GM12878 (cell line): ENCODE measurements around the gene GKN1. TPM values are rescaled to one million over a fixed set of nuclear protein-coding genes. Genes with fewer than 3 reads are reported as not detected.

Experiments
- ATAC-seq: fragments of 200-7000 bp; cut with Tn5 transposase; 3 replicates; pipeline ENCODE4 v1.9.1; 2020; ENCODE audit warnings: mild to moderate bottlenecking, moderate library complexity
- BruUV-seq: library from RNA; stranded (reverse); fragments of 400-500 nt; replicated peaks from 2 replicates; lab custom pipeline; 2021; lab: Mats Ljungman, UMichigan
- CTCF ChIA-PET: fragments of 300-600 bp; sonication (Branson Sonifier 250); formaldehyde crosslinking; extraction: SDS; loops from one replicate; lab custom pipeline; 2021; ENCODE audit warnings: inconsistent platforms; lab: Yijun Ruan, JAX
- POLR2A ChIA-PET: fragments of 350-600 bp; formaldehyde crosslinking; extraction: SDS; loops from one replicate; lab custom pipeline; 2021; ENCODE audit warnings: inconsistent platforms; lab: Charles Lee
- RAD21 ChIA-PET: fragments of 300-600 bp; sonication (Branson Sonifier 250); formaldehyde crosslinking; loops from one replicate; lab custom pipeline; 2023; ENCODE audit warnings: antibody characterized with exemption; ENCODE audit not compliant: unreplicated experiment; lab: Charles Lee
- SMC1A ChIA-PET: fragments of 300-600 bp; sonication (Branson Sonifier 250); formaldehyde crosslinking; loops from one replicate; lab custom pipeline; 2023; ENCODE audit not compliant: unreplicated experiment, uncharacterized antibody; lab: Charles Lee
- DNase-seq: peaks from one replicate; pipeline ENCODE4 v3.0.0-alpha.2; 2011; ENCODE audit warnings: low read depth, low spot score
- FAIRE-seq: peaks from 3 replicates; lab custom pipeline; 2011; peaks lifted over from hg19 to GRCh38; lab: Jason Lieb, UNC
- H2AFZ ChIP-seq: 2 replicates; pipeline ENCODE4 v1.6.0; 2011; ENCODE audit warnings: low read depth, low read length, control low read depth; ENCODE audit not compliant: control insufficient read depth
- H3K27ac ChIP-seq: 2 replicates; pipeline ENCODE4 v1.5.1; 2011; ENCODE audit warnings: control low read depth; ENCODE audit not compliant: control insufficient read depth, insufficient read depth
- H3K27me3 ChIP-seq, 2 experiments: replicated peaks in 1 of 2; 2 replicates each; pipeline versions ENCODE4 v1.6.0 to v1.6.1; 2011; ENCODE audit warnings: low read length in 1 of 2; ENCODE audit not compliant: control insufficient read depth in 2 of 2, insufficient read depth in 2 of 2
- H3K36me3 ChIP-seq, 2 experiments: 2 replicates each; pipeline ENCODE4 v1.5.1; 2011; ENCODE audit warnings: low read length in 1 of 2; ENCODE audit not compliant: control insufficient read depth in 2 of 2, insufficient read depth in 2 of 2
- H3K4me1 ChIP-seq: 2 replicates; pipeline ENCODE4 v1.6.1; 2011; ENCODE audit warnings: mild to moderate bottlenecking, low read length, moderate library complexity, mixed read lengths; ENCODE audit not compliant: control insufficient read depth, insufficient read depth
- H3K4me2 ChIP-seq: 2 replicates; pipeline ENCODE4 v1.6.0; 2011; ENCODE audit warnings: control low read depth; ENCODE audit not compliant: control insufficient read depth, insufficient read depth
- H3K4me3 ChIP-seq: fragments of 200-600 bp; sonication (generic); 2 replicates; pipeline ENCODE4 v1.5.1; 2016
- H3K79me2 ChIP-seq: 2 replicates; pipeline ENCODE4 v1.6.0; 2011; ENCODE audit warnings: low read length; ENCODE audit not compliant: control insufficient read depth, insufficient read depth
- H3K9ac ChIP-seq: 2 replicates; pipeline ENCODE4 v1.8.0; 2011; ENCODE audit warnings: low read length, control low read depth, mixed read lengths; ENCODE audit not compliant: control insufficient read depth, insufficient read depth
- H3K9me3 ChIP-seq: replicated peaks from 3 replicates; pipeline ENCODE4 v1.5.1; 2011; ENCODE audit warnings: mild to moderate bottlenecking, low read length; ENCODE audit not compliant: control insufficient read depth, insufficient read depth
- H4K20me1 ChIP-seq: 2 replicates; pipeline ENCODE4 v1.6.0; 2011; ENCODE audit not compliant: control insufficient read depth, insufficient read depth
- CBX3 ChIP-seq: fragments of 200-600 bp; sonication (generic); IDR thresholded peaks from 2 replicates; pipeline ENCODE4 v1.6.1; 2016; ENCODE audit warnings: low read depth, borderline replicate concordance
- EZH2 ChIP-seq: IDR thresholded peaks from 2 replicates; pipeline ENCODE4 v1.6.1; 2012; ENCODE audit warnings: low read depth, mild to moderate bottlenecking, control low read depth, inconsistent platforms, low read length, borderline replicate concordance; ENCODE audit not compliant: control insufficient read depth
- GATAD2B ChIP-seq: fragments of 450-650 bp; conservative IDR thresholded peaks from 2 replicates; pipeline ENCODE4 v1.6.1; 2017; ENCODE audit warnings: low read depth, mild to moderate bottlenecking, moderate library complexity
- HDAC2 ChIP-seq: fragments of 200-600 bp; sonication (generic); IDR thresholded peaks from 2 replicates; pipeline ENCODE4 v1.6.1; 2017
- JUNB ChIP-seq: IDR thresholded peaks from 2 replicates; pipeline ENCODE4 v1.6.1; 2016; ENCODE audit warnings: antibody characterized with exemption, mild to moderate bottlenecking
- JUND ChIP-seq: IDR thresholded peaks from 2 replicates; pipeline ENCODE4 v1.6.1; 2012; ENCODE audit warnings: low read depth, mild to moderate bottlenecking, low read length, improper control_type of control experiment, moderate library complexity
- KLF5 ChIP-seq: fragments of 450-650 bp; IDR thresholded peaks from 2 replicates; pipeline ENCODE4 v1.6.1; 2014; ENCODE audit warnings: mild to moderate bottlenecking; ENCODE audit not compliant: partially characterized antibody
- MYC ChIP-seq: IDR thresholded peaks from 2 replicates; pipeline ENCODE4 v1.6.1; 2011; ENCODE audit warnings: mild to moderate bottlenecking, low read length, moderate library complexity, inconsistent platforms; ENCODE audit not compliant: insufficient read depth, insufficient replicate concordance, insufficient read length, severe bottlenecking
- NBN ChIP-seq: fragments of 450-650 bp; IDR thresholded peaks from 2 replicates; pipeline ENCODE4 v1.6.1; 2016
- RAD21 ChIP-seq: IDR thresholded peaks from 2 replicates; pipeline ENCODE4 v1.6.1; 2011; ENCODE audit warnings: mild to moderate bottlenecking, low read depth, low read length, moderate library complexity; ENCODE audit not compliant: insufficient read depth
- RFX5 ChIP-seq: IDR thresholded peaks from 2 replicates; pipeline ENCODE4 v1.6.1; 2011; ENCODE audit warnings: low read depth, low read length, improper control_type of control experiment
- SMARCA5 ChIP-seq: fragments of 450-650 bp; IDR thresholded peaks from 2 replicates; pipeline ENCODE4 v1.6.1; 2017; ENCODE audit warnings: mild to moderate bottlenecking
- TCF3 ChIP-seq: IDR thresholded peaks from 2 replicates; pipeline ENCODE4 v1.6.1; 2012; ENCODE audit warnings: low read depth, mild to moderate bottlenecking, low read length, borderline replicate concordance; ENCODE audit not compliant: insufficient read depth
- WGBS: methylation state at CpG from one replicate; pipeline ENCODE4 v1.1.6; 2016; ENCODE audit warnings: low lambda C conversion rate; ENCODE audit not compliant: insufficient replicate concordance, insufficient coverage; ENCODE audit errors: missing lambda C conversion rate; 5-methylcytosine and 5-hydroxymethylcytosine counted together
- in situ Hi-C: fragments of 300-500 bp; cut with MboI; formaldehyde crosslinking; loops from 9 replicates; pipeline ENCODE4 v1.14.3; 2018; ENCODE audit warnings: mixed read lengths
- intact Hi-C: fragments of 100-400 bp; cut with micrococcal nuclease; formaldehyde crosslinking; loops from one replicate; pipeline ENCODE4 v1.14.2; 2022; ENCODE audit not compliant: unreplicated experiment
- polyA plus RNA-seq, 11 experiments: library from polyadenylated mRNA; depleted of rRNA in 4 of 11; unstranded in 6 of 11; stranded (reverse) in 5 of 11; fragments of >200 nt; fragmentation: Nextera tagmentation in 4 of 11; fragmentation: Illumina TruSeq in 1 of 11; extraction: Ambion mirVana in 4 of 11; extraction: Trizol in 1 of 11; gene quantifications; 1 replicate in 1 of 11; 2 replicates in 10 of 11; pipeline versions ENCODE4 v1.2.1 to v1.2.3, GENCODE V29; 2011 to 2016; ENCODE audit warnings: inconsistent platforms in 2 of 11, missing spikeins in 2 of 11, low read depth in 1 of 11
- total RNA-seq, 4 experiments: library from RNA; depleted of rRNA in 3 of 4; stranded (reverse); fragments of >200 nt in 3 of 4; fragmentation: Illumina TruSeq in 1 of 4; extraction: Trizol in 1 of 4; gene quantifications; 2 replicates each; pipeline versions ENCODE4 v1.2.1 to v1.2.3, GENCODE V29; 2013 to 2021
- TF ChIP-seq, protein P1 (sequence below): IDR thresholded peaks from 2 replicates; pipeline ENCODE4 v1.6.1; 2011; ENCODE audit warnings: mild to moderate bottlenecking, low read depth, low read length, moderate library complexity; ENCODE audit not compliant: insufficient replicate concordance
- TF ChIP-seq, protein P2 (sequence below): IDR thresholded peaks from 2 replicates; pipeline ENCODE4 v1.6.1; 2011; ENCODE audit warnings: borderline replicate concordance, low read depth, mild to moderate bottlenecking, moderate library complexity, low read length; ENCODE audit not compliant: insufficient read depth, poor library complexity, severe bottlenecking
- TF ChIP-seq, protein P3 (sequence below): fragments of 150-350 bp; IDR thresholded peaks from 2 replicates; pipeline ENCODE4 v1.6.1; 2014; ENCODE audit warnings: mild to moderate bottlenecking, low read depth, low read length
- TF ChIP-seq, protein P4 (sequence below): fragments of 450-650 bp; IDR thresholded peaks from 2 replicates; pipeline ENCODE4 v1.6.1; 2017; ENCODE audit warnings: low read depth, mild to moderate bottlenecking, moderate library complexity
- TF ChIP-seq, protein P5 (sequence below): fragments of 450-650 bp; IDR thresholded peaks from 2 replicates; pipeline ENCODE4 v1.6.1; 2016; ENCODE audit warnings: mild to moderate bottlenecking

The GKN1 gene
- total and polyA plus RNA-seq, 10 of the 15 experiments (the other 5 are each of a cell fraction or from before 2014, with no cell fraction given) = not detected

DNA sequence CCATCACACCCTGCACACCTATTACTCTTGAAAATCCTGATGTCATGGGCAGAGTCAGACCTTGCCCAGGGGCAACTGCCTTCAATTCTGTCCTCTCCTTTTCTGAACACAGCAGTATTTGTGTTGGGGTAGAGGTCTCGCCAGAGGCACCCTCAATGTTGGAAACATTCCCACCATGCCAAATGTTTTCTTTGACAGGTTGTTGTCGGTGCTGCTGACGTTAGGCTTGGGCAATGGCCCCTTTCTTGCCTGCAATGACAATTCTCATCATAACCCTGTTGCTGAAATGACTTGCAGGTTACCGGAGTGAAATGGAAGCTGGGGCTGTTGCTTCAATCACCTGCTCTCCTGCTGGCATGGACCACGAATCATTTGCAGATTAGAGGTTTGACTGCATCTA lies 17.9 kb downstream of the GKN1 start:
- Histone ChIP-seq H3K4me2 (no peak overlapping the region), H3K4me1 (no peaks in the 10 kb centered on the region), H3K9ac (no peak overlapping the region), H3K27me3 (no peaks in the 10 kb centered on the region; a peak in 1 of 4 replicates), H3K79me2 (no peaks in the 10 kb centered on the region), H3K9me3 (no peaks in the 10 kb centered on the region), H4K20me1 (no peaks in the 10 kb centered on the region), H2AFZ (no peak overlapping the region), H3K27ac (no peak overlapping the region), H3K36me3 (no peaks in the 10 kb centered on the region), H3K4me3 (no peak overlapping the region)
- ChIA-PET RAD21 (no interaction called here), CTCF (interaction anchor here (1.0 to 1.4 kb wide), 2 partner anchors 10 to 283 kb away, joined by 4 read pairs; no protein-coding TSS in a partner anchor), POLR2A (interaction anchor here (0.6 kb wide), 1 partner anchor 99 kb away, joined by 3 read pairs; no protein-coding TSS in a partner anchor), SMC1A (no interaction called here)
- ATAC-seq = no peak
- no peak for FAIRE-seq
- intact Hi-C loops = no loop called here
- BruUV-seq = no TSS peak
- 0% methylated on average over 5 of the region's 5 CpGs for WGBS
- in situ Hi-C loops = no loop called here
- no peak for DNase-seq
- no peak for TF ChIP-seq SMARCA5
- TF ChIP-seq RFX5 = no peak
- TF ChIP-seq, protein P1, sequence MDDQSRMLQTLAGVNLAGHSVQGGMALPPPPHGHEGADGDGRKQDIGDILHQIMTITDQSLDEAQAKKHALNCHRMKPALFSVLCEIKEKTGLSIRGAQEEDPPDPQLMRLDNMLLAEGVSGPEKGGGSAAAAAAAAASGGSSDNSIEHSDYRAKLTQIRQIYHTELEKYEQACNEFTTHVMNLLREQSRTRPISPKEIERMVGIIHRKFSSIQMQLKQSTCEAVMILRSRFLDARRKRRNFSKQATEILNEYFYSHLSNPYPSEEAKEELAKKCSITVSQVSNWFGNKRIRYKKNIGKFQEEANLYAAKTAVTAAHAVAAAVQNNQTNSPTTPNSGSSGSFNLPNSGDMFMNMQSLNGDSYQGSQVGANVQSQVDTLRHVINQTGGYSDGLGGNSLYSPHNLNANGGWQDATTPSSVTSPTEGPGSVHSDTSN = no peak
- TF ChIP-seq, protein P2, sequence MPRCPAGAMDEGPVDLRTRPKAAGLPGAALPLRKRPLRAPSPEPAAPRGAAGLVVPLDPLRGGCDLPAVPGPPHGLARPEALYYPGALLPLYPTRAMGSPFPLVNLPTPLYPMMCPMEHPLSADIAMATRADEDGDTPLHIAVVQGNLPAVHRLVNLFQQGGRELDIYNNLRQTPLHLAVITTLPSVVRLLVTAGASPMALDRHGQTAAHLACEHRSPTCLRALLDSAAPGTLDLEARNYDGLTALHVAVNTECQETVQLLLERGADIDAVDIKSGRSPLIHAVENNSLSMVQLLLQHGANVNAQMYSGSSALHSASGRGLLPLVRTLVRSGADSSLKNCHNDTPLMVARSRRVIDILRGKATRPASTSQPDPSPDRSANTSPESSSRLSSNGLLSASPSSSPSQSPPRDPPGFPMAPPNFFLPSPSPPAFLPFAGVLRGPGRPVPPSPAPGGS = no peak
- TF ChIP-seq MYC = no peak
- no peak for TF ChIP-seq KLF5
- TF ChIP-seq JUND = no peak
- TF ChIP-seq, protein P3, sequence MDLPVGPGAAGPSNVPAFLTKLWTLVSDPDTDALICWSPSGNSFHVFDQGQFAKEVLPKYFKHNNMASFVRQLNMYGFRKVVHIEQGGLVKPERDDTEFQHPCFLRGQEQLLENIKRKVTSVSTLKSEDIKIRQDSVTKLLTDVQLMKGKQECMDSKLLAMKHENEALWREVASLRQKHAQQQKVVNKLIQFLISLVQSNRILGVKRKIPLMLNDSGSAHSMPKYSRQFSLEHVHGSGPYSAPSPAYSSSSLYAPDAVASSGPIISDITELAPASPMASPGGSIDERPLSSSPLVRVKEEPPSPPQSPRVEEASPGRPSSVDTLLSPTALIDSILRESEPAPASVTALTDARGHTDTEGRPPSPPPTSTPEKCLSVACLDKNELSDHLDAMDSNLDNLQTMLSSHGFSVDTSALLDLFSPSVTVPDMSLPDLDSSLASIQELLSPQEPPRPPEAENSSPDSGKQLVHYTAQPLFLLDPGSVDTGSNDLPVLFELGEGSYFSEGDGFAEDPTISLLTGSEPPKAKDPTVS = no peak
- TF ChIP-seq JUNB = no peak
- TF ChIP-seq TCF3 = no peak
- TF ChIP-seq HDAC2 = no peak
- TF ChIP-seq, protein P4, sequence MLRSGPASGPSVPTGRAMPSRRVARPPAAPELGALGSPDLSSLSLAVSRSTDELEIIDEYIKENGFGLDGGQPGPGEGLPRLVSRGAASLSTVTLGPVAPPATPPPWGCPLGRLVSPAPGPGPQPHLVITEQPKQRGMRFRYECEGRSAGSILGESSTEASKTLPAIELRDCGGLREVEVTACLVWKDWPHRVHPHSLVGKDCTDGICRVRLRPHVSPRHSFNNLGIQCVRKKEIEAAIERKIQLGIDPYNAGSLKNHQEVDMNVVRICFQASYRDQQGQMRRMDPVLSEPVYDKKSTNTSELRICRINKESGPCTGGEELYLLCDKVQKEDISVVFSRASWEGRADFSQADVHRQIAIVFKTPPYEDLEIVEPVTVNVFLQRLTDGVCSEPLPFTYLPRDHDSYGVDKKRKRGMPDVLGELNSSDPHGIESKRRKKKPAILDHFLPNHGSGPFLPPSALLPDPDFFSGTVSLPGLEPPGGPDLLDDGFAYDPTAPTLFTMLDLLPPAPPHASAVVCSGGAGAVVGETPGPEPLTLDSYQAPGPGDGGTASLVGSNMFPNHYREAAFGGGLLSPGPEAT = no peak
- TF ChIP-seq, protein P5, sequence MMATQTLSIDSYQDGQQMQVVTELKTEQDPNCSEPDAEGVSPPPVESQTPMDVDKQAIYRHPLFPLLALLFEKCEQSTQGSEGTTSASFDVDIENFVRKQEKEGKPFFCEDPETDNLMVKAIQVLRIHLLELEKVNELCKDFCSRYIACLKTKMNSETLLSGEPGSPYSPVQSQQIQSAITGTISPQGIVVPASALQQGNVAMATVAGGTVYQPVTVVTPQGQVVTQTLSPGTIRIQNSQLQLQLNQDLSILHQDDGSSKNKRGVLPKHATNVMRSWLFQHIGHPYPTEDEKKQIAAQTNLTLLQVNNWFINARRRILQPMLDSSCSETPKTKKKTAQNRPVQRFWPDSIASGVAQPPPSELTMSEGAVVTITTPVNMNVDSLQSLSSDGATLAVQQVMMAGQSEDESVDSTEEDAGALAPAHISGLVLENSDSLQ = no peak
- no peak for TF ChIP-seq EZH2
- TF ChIP-seq RAD21 = no peak
- TF ChIP-seq CBX3 = no peak
- TF ChIP-seq GATAD2B = no peak
- no peak for TF ChIP-seq NBN
